Stomach (tissue), 19 donors: ENCODE results near the gene CD3E. TPM values are rescaled to one million over a fixed set of nuclear protein-coding genes. Genes with fewer than 3 reads are reported as not detected.

Source experiments
- DNase-seq, 2 donors: peaks; one replicate each; pipeline versions ENCODE4 v3.0.0 to v3.0.0-alpha.2; 2013 to 2019
- H3K27ac ChIP-seq, 5 donors: fragments of 200-600 bp in 4 of 5; sonication (generic) in 4 of 5; one replicate each; pipeline ENCODE4 v1.5.1; 2013 to 2019; ENCODE audit warnings: mild to moderate bottlenecking in 1 of 5, moderate library complexity in 1 of 5
- H3K27me3 ChIP-seq, 3 donors: fragments of 200-600 bp; sonication (generic); one replicate each; pipeline ENCODE4 v1.5.1; 2017 to 2019; ENCODE audit warnings: mixed run types in 1 of 3
- H3K36me3 ChIP-seq, 4 donors: fragments of 200-600 bp; sonication (generic); 1 replicate in 3 of 4; 2 replicates in 1 of 4; pipeline ENCODE4 v1.5.1; 2016 to 2019
- H3K4me1 ChIP-seq, 4 donors: fragments of 200-600 bp; sonication (generic); one replicate each; pipeline ENCODE4 v1.5.1; 2016 to 2019
- H3K4me3 ChIP-seq, 4 donors: fragments of 200-600 bp; sonication (generic) in 3 of 4; one replicate each; pipeline ENCODE4 v1.5.1; 2016 to 2019; ENCODE audit warnings: mild to moderate bottlenecking in 1 of 4
- H3K9me3 ChIP-seq, 4 donors: fragments of 200-600 bp; sonication (generic); one replicate each; pipeline ENCODE4 v1.5.1; 2016 to 2019
- CTCF ChIP-seq, 7 experiments: fragments of 450-650 bp in 4 of 7; fragments of 200-600 bp in 3 of 7; sonication (generic) in 3 of 7; IDR thresholded peaks; one replicate each; pipeline ENCODE4 v1.5.1; 2016 to 2019; ENCODE audit warnings: antibody characterized with exemption in 7 of 7, control low read depth in 2 of 7, mild to moderate bottlenecking in 1 of 7
- EP300 ChIP-seq: sonication (generic); formaldehyde crosslinking; IDR thresholded peaks from one replicate; pipeline ENCODE4 v1.6.1; 2017; ENCODE audit warnings: antibody characterized with exemption
- POLR2A ChIP-seq, 4 donors: fragments of 450-650 bp; IDR thresholded peaks; one replicate each; pipeline ENCODE4 v1.6.1; 2016; ENCODE audit warnings: antibody characterized with exemption in 4 of 4, control low read depth in 2 of 4, mild to moderate bottlenecking in 1 of 4, moderate library complexity in 1 of 4
- POLR2AphosphoS5 ChIP-seq, 3 donors: sonication (generic); formaldehyde crosslinking; IDR thresholded peaks; one replicate each; pipeline ENCODE4 v1.6.1; 2016; ENCODE audit warnings: antibody characterized with exemption in 3 of 3
- WGBS, 5 donors: extraction: QIAGEN DNeasy Blood & Tissue Kit in 3 of 5; methylation state at CpG; one replicate each; pipeline versions ENCODE4 v1.1.5 to v1.1.7; 2013 to 2018; 5-methylcytosine and 5-hydroxymethylcytosine counted together
- intact Hi-C: fragments of 100-400 bp; cut with DNase I; formaldehyde crosslinking; loops from one replicate; pipeline ENCODE4 v1.15.1; 2023; ENCODE audit warnings: low total_unique reads
- long read RNA-seq, 10 donors: transcript quantifications; one replicate each; lab custom pipeline, GENCODE V29; 2026
- polyA plus RNA-seq, 3 donors: library from polyadenylated mRNA; stranded (reverse); fragments of 200-250 nt; gene quantifications; one replicate each; pipeline ENCODE4 v1.2.3, GENCODE V29; 2013
- total RNA-seq, 5 donors: library from RNA; depleted of rRNA; stranded (reverse); fragments of >200 nt; gene quantifications; one replicate each; pipeline versions ENCODE4 v1.1.0 to v1.2.3, GENCODE V29; 2014 to 2016
- donor health status: healthy with polysubstance abuse.
- donor health status: Bipolar disorder and iron deficiency.
- donor health status: healthy.

The CD3E gene
- total RNA-seq (10 to 100 TPM in 1 of 5 donors, 1 to 10 TPM in 2, not detected in 2; 2.4 to 15.8 (median 7.1) TPM), polyA plus RNA-seq (1 to 10 TPM; 2.3 to 6.7 (median 4.5) TPM)
- long read RNA-seq, donor 1, partial matches to known transcripts: 0 of 1 reads
- long read RNA-seq, donor 1, other reads (novel, unspliced or antisense): 0 of 1 reads
- long read RNA-seq, donor 2: 0 reads
- long read RNA-seq, donor 3: 0 reads
- long read RNA-seq, donor 4: 0 reads
- long read RNA-seq, donor 5: 0 reads
- long read RNA-seq, donor 6: 0 reads
- long read RNA-seq, donor 7: 0 reads
- long read RNA-seq, donor 8: 0 reads
- long read RNA-seq, donor 9: 0 reads
- long read RNA-seq, donor 10: 0 reads

GRCh38 chr11:118304568-118305248 lies at the start of gene CD3E:
TSS of gene CD3E (plus strand) at chr11:118304730. CDS start at chr11:118304953, 223 bp downstream.
- TF ChIP-seq EP300 (no peak), POLR2AphosphoS5 (IDR thresholded peaks at IDR 0.05) (no peak), CTCF (IDR thresholded peaks at IDR 0.05) (no peak), POLR2A (IDR thresholded peaks at IDR 0.05) (no peak)
- no peaks in the 10 kb centered on the region for H3K9me3 ChIP-seq
- H3K4me1 ChIP-seq: no peaks in the 10 kb centered on the region
- H3K36me3 ChIP-seq: no peaks in the 10 kb centered on the region
- peak within 1 kb of the TSS; percentile 30 to 57 (median 42) for H3K27ac ChIP-seq
- peaks cover 0 to 22% (median 0%) of the 10 kb centered on the region in 3 donors for H3K27me3 ChIP-seq
- intact Hi-C loops: no loop called here
- WGBS, 5 donors: 70 to 80% (median 75%) methylated on average over 6 to 8 of the region's 8 CpGs
- peak in 1 of 2 donors; percentile 32 for DNase-seq
- peak within 1 kb of the TSS in 1 of 4 donors; percentile 7 for H3K4me3 ChIP-seq

GRCh38 chr11:118258410-118258809 lies 46.1 kb upstream of the CD3E start:
- Histone ChIP-seq H3K27ac (no peak overlapping the region), H3K36me3 (peaks cover 6 to 63% (median 26%) of the 10 kb centered on the region in 4 donors), H3K27me3 (peaks cover 0 to 24% (median 0%) of the 10 kb centered on the region in 3 donors), H3K9me3 (no peaks in the 10 kb centered on the region), H3K4me1 (peaks cover 0 to 20% (median 14%) of the 10 kb centered on the region in 4 donors), H3K4me3 (no peak overlapping the region)
- no peak for DNase-seq
- intact Hi-C loops: no loop called here
- 0 to 80% (median 0%) methylated on average over 1 of the region's 1 CpG for WGBS, 5 donors
- TF ChIP-seq POLR2AphosphoS5 (IDR thresholded peaks at IDR 0.05): no peak
- TF ChIP-seq CTCF (IDR thresholded peaks at IDR 0.05): peak in 2 of 7 experiments; percentile 8 to 14
- no peak for TF ChIP-seq EP300
- no peak for TF ChIP-seq POLR2A (IDR thresholded peaks at IDR 0.05)

GRCh38 chr11:118259138-118259537 lies 45.4 kb upstream of the CD3E start:
- intact Hi-C loops: no loop called here
- H3K27me3 ChIP-seq: peaks cover 0 to 31% (median 0%) of the 10 kb centered on the region in 3 donors
- DNase-seq: no peak
- TF ChIP-seq CTCF (IDR thresholded peaks at IDR 0.05) (no peak), EP300 (no peak), POLR2AphosphoS5 (IDR thresholded peaks at IDR 0.05) (no peak), POLR2A (IDR thresholded peaks at IDR 0.05) (no peak)
- H3K36me3 ChIP-seq: peaks cover 6 to 63% (median 26%) of the 10 kb centered on the region in 4 donors
- no peaks in the 10 kb centered on the region for H3K9me3 ChIP-seq
- H3K4me1 ChIP-seq: peaks cover 0 to 24% (median 17%) of the 10 kb centered on the region in 4 donors
- no peak overlapping the region for H3K27ac ChIP-seq
- 95 to 100% (median 98%) methylated on average over 1 of the region's 1 CpG for WGBS, 5 donors
- no peak overlapping the region for H3K4me3 ChIP-seq

- 68 to 78% (median 75%) methylated on average over 3 of the region's 3 CpGs for WGBS, 5 donors
- peaks cover 6 to 54% (median 22%) of the 10 kb centered on the region in 4 donors for H3K36me3 ChIP-seq
- TF ChIP-seq CTCF (IDR thresholded peaks at IDR 0.05): no peak
Observed at GRCh38 chr11:118260353-118260752, 44.2 kb upstream of the CD3E start.

More at GRCh38 chr11:118260353-118260752, 44.2 kb upstream of the CD3E start:
- Histone ChIP-seq H3K4me3 (no peak overlapping the region), H3K9me3 (no peaks in the 10 kb centered on the region), H3K27me3 (peaks cover 0 to 33% (median 0%) of the 10 kb centered on the region in 3 donors), H3K27ac (no peak overlapping the region), H3K4me1 (peaks cover 0 to 29% (median 19%) of the 10 kb centered on the region in 4 donors)
- intact Hi-C loops: no loop called here
- no peak for DNase-seq
